OCI-LY1 (cell line): ENCODE measurements around the gene CHID1.

Source experiments
- CTCF ChIP-seq: fragments of 200-600 bp; sonication (generic), shearing (Covaris generic); IDR thresholded peaks from 2 replicates; pipeline ENCODE4 v1.5.1; 2017; ENCODE audit warnings: mild to moderate bottlenecking, antibody characterized with exemption, low read length, moderate library complexity, mixed read lengths
- EZH2 ChIP-seq: fragments of 200-600 bp; sonication (generic), shearing (Covaris generic); IDR thresholded peaks from 2 replicates; pipeline ENCODE4 v1.8.0; 2017; ENCODE audit warnings: borderline replicate concordance, mixed run types, mild to moderate bottlenecking, antibody characterized with exemption, low read length, moderate library complexity, mixed read lengths

- no peak for TF ChIP-seq CTCF
- TF ChIP-seq EZH2: no peak
Observed at GRCh38 chr11:898143-898511, 12.5 kb downstream of the CHID1 start.
